Myocyte (in vitro differentiated cells): ENCODE measurements around the gene HNRNPK. TPM values are rescaled to one million over a fixed set of nuclear protein-coding genes. Genes with fewer than 3 reads are reported as not detected.
A peak's percentile ranks its signal among the peaks of the same experiment; 100 is the strongest.

Source experiments
- DNase-seq: peaks from one replicate; pipeline ENCODE4 v3.0.0-alpha.2; 2012; ENCODE audit warnings: low read depth
- polyA plus RNA-seq: library from polyadenylated mRNA; unstranded; fragments of >200 nt; gene quantifications from one replicate; pipeline ENCODE4 v1.2.1, GENCODE V29; 2012; ENCODE audit warnings: missing spikeins
- total RNA-seq: library from RNA; depleted of rRNA; stranded (reverse); fragments of >200 nt; gene quantifications from 2 replicates; pipeline ENCODE4 v1.2.3, GENCODE V29; 2014

Gene HNRNPK
- 486 and 592 TPM in 2 replicates for total RNA-seq
- polyA plus RNA-seq: 367 TPM

DNA sequence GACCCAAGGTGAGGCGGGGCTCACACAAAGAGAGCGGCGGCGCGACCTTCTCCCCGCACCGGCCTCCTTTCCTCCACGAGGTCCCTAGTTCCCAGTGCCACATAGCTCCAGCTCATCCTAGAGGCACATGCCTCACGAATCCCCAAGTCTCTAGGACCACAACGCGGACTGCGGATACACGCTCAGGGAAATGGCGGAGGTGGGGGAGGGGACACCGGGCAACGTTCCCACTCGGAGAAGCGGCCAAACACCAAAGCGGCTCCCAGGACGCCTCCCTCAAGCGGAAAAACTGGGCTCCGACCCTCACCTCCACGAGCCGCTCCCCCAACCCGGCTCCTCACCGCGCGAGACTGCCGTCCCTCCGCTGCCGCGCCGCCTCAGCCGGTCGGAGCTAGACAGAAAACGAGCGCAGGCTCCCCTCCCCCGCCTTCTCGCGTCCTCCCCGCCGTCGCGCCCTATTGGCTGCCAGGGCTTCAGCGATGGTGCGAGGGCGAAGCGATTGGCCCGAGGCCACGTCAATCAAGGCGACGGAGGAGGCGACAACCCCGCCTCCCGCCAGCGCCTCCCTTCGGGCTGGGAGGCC is at the start of gene HNRNPK:
HNRNPK (minus strand) TSS at position 404 of the 583 bp plus-strand sequence. CDS start 1,963 bp downstream, outside the sequence.
- peak; percentile 99 for DNase-seq

DNA sequence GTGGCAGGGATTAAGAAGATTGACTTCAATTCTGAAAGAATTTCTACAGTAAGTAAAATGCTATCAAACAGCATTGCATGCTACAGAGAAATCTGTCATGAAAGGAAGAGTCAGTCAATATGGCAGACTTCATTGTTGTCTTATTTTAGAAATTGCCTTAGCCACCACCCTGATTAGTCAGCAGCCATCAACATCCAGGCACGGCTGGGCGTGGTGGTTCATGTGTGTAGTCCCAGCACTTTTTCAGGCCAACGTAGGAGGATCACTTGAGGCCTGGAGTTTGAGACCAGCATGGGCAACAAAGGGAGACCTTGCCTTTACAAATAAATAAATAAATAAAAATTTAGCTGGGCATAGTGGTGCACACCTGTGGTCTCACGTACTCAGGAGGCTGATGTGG is 47.2 kb upstream of the HNRNPK start:
- peak; percentile 28 for DNase-seq

DNA sequence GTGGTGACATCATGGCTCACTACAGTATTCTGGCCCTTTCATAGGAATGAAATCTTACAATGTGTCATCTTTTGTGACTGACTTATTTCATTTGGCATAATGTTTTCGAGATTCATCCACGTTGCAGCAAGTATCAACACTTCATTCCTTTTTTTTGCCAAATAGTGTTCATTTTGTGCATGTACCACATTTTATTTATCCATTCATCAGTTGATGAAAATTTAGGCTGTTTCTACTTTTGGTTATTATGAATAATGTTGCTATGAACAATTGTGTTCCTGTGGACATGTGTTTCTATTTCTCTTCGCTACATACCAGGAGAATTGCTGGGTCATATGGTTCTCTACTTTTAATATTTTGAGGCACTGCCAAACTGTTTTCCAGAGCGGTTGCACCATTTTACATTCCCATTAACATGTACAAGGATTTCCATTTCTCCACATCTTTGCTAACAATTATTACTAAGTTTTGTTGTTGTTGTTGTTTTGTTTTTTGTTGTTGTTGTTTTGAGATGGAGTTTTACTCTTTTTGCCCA is 44.1 kb upstream of the HNRNPK start:
- no peak for DNase-seq

DNA sequence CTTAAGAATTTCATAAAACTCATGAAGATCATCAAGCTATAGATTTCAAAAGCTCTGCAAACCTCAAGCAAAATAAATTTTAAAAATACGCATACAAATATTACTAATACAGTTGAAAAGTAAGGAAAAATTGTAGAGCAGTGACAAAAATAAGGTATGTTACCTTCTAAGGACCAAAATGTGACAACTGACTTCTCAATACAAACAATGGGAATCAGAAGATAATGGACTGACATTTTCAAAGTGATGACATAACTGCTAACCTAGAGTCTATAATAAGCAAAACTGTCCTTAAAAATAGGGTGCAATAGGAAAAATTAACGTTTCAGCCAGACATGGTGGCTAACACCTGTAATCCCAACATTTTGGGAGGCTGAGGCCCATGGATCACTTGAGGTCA is 27.6 kb upstream of the HNRNPK start:
- DNase-seq: no peak

DNA sequence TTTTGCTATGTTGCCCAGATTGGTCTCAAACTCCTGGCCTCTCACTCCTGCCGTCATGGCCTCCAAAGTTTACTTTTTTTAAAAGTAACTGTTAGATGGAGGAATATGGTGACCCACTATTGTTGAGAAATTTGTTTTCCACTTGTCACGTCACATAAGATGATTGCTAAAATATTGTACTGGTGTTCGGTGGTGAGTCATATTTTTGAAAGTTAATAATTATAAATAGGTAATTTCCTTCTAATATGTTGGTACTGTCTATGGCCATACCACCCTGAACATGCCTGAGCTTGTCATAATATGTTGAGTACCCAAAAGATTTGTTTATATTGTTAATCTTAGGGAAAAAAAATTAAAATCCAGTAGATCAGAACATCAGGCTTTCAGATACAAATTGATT is 23.2 kb upstream of the HNRNPK start:
- DNase-seq: no peak

DNA sequence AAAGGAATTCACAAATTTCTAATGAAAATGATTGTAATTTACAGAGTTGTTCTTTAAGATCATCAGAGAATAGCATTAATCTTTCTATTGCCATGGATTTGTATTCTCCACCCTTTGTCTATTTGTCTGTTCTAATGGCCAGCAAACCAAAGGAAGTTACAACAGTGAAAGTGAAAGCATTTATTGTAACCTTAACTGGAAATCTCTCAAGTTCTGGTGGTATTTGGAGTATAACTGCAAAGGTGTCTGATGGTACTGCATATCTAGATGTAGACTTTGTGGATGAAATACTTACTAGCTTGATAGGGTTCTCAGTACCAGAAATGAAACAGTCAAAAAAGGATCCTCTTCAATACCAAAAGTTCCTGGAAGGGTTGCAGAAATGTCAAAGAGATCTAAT is 22.3 kb upstream of the HNRNPK start:
- DNase-seq: no peak

DNA sequence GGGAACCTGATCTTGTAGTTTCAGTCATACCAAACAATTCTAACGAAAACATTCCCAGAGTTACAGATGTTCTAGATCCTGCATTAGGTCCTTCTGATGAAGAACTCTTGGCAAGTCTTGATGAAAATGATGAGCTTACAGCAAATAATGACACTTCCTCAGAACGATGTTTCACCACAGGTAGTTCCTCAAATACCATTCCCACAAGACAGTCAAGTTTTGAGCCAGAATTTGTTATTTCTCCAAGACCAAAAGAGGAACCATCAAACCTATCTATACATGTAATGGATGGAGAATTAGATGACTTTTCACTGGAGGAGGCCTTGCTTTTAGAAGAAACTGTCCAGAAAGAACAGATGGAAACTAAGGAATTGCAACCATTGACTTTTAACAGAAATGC is 21.6 kb upstream of the HNRNPK start:
- no peak for DNase-seq

DNA sequence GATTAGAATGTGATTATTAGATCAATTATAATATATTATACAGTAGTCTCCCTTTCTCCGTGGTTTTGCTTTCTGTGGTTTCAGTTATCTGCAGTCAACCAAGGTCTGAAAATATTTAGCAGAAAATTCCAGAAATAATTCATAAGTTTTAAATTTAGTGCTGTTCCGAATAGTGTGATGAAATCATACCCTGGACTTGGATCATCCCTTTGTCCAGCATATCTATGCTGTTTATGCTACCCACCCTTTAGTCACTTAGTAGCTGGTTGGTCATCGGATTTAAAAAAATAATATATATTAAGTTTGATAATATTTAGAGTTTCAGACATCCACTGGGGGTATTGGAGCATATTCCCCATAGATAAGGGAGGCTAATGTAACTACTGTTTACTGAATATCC is 20.2 kb upstream of the HNRNPK start:
- DNase-seq: no peak

DNA sequence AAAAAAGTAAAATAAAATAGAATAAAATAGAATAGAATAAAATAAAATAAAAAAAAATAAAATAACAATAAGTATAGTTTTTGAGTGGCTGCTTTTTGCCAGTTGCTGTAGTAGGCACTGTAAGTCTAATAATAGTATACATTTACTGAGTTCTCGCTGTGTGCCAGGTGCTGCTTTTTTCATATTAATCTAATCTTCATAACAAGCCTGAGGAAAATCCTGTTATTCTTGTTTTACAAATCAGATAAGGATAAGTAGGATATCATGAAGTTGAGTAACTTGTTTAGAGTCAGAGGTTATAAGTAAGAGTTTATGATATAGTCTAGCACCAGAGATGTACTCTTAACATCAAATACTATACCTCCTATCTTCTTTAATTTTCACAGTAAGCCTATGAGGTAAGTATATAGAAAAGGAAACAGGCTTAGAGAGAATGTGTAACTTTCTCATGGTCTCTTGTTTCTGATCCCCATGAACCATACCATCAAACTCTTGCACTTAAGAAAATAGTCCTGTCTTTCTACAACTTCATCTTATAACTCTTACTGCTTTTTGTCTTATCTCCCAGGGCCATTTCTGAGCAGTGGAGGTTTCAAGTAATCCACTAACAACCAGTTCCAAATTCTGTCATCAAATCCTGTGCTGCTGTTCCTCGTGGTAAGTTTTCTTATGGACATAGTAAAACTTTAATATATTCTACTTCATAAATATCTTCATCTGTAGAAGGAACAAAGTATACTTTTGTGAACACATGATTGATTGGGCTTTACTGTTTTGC is 19.3 kb upstream of the HNRNPK start:
- DNase-seq: no peak

DNA sequence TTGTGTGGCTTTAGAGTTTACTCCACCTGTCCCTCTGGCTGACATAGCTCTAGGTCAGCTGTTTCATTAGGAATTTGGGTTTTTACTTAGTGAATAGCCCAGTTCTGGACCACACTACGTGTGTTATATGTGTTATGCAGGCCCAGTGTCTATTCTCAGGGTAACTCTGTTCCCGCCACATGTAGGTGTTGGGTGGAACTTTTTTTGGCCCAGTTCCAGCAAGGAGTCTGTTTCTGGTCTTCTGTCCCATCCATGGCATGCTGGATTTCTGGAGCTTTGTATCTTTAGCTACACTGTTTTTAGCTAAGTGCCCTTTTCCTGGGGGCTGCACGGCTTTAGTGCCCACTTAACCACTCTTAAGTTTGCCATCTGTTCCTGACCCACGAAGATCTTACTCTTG is 16.1 kb upstream of the HNRNPK start:
- DNase-seq: peak; percentile 39

DNA sequence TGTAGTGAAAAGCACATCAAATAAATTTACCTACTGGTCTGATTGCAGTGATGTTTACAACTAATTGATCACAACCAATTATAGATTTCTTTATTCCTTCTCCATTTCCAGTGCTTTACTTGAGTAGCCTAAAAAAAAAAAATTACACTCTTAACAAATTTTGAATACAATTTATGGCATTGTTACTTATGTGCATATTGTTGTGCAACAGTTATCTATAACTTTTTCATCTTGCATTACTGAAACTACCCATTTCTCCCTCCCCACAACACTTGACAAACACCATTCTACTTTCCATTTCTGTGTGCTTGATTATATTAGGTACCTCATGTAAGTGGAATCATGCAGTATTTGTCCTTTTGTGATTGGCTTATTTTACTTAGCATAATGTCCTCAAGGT is 12.9 kb upstream of the HNRNPK start:
- no peak for DNase-seq

DNA sequence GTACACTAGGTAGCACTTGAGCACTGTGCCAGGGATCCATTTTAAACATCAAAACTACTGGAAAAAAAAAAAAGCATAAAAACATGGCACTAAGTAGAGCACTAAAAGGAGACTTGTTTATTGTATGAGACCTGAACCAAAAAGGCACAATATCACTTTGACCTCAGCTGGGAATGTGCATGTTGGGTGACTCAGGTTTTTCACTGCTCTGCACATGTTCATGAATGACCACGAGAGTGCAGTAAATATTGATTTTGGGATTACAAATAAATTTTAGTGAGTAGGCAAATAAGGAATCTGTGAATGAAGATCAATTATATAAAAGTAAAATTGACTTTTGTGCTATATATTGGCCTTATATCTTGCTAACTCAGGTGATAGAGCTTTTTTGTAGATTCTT is 12.4 kb upstream of the HNRNPK start:
- no peak for DNase-seq

DNA sequence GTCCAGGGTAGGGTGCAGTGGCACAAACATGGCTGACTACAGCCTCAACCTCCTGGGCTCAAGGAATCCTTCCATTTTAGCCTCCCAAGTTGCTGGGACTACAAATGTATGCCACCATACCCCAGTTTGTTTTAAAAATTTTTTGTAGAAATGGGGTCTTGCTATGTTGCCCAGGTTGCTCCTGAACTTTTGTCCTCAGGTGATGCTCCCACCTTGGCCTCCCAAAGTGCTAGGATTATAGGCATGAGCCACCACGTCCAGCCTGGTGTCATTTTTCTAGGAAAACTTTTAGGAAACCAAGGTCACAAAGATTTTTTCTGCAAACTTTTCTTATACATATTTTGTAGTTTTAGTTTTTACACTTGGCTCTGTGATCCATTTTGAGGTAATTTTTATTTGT is 11.3 kb upstream of the HNRNPK start:
- DNase-seq: no peak

DNA sequence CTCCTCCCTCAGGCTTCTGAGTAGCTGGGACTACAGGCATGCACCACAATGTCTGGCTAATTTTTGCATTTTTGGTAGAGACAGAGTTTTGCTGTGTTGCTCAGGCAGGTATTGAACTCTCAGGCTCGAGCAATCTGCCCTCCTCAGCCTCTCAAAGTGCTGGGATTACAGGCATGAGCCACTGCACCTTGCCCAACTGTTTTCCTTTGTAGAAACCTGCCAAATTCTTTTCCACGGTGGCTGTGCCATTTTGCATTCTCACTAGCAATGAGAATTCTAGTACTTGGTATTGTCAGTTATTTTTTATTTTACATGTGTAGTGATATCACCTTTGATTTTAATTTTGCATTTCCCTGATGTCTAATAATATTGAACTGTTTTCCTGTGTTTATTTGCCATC is 8.4 kb upstream of the HNRNPK start:
- DNase-seq: no peak

DNA sequence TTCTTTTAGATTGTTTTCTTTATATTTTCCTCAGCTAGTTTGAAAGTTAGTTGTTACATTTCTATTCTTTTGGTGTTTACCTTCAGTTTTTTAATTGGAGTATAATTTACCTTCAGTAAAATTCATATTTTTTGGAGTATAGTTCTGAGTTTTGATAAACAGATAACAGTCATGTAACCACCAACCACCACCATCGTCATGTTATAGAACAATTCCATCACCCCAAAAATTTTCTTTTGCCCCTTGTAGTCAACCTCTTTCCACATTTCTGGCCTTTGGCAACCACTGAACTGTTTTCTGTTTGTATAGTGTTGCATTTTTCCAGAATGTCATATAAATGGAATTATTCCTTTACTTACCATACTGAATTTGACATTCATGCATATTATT is 7.4 kb upstream of the HNRNPK start:
- no peak for DNase-seq

DNA sequence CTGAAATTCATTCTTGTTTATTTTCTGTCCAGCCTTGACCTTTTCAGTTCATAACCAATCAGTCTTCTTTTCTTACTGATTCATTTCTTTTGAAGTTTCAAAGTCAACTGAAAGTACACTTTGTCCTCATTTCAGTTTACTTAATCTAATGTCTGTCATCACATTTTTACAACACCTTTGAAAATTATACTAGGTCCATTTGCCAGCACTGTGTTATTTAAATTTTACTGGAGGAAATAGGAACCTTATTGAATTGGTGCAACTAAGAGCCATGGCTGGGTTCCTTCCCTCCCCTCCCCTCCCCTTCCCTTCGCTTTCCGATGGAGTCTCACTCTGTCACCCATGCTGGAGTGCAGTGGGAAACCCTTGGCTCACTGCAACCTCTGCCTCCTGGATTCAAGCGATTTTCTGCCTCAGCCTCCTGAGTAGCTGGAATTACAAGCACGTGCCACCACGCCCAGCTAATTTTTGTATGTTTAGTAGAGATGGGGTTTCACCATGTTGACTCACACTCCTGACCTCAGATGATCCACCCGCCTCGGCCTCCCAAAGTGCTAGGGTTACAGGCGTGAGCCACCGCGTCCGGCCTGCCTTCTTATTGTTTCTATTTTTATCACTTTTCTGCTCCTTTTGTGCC is 6.9 kb upstream of the HNRNPK start:
- DNase-seq: peak; percentile 36

DNA sequence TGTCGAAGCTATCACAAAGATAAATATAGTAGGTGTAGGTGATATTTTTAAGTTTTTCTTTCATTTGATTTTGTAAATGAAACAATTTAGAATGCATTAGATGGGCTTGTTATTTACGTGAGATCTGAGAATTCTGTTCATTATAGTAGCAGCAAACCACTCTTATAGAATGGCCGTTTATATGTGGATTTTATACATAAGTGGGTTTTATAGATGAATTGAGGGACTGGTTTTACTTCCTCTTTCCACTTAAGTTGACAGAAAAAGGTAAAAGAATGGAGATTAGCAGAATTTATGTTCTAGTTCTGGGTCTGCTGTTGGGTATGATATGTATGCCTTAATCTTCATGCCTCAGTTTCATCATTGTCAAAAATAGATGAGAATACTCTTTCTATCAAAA is 6.2 kb upstream of the HNRNPK start:
- DNase-seq: no peak

DNA sequence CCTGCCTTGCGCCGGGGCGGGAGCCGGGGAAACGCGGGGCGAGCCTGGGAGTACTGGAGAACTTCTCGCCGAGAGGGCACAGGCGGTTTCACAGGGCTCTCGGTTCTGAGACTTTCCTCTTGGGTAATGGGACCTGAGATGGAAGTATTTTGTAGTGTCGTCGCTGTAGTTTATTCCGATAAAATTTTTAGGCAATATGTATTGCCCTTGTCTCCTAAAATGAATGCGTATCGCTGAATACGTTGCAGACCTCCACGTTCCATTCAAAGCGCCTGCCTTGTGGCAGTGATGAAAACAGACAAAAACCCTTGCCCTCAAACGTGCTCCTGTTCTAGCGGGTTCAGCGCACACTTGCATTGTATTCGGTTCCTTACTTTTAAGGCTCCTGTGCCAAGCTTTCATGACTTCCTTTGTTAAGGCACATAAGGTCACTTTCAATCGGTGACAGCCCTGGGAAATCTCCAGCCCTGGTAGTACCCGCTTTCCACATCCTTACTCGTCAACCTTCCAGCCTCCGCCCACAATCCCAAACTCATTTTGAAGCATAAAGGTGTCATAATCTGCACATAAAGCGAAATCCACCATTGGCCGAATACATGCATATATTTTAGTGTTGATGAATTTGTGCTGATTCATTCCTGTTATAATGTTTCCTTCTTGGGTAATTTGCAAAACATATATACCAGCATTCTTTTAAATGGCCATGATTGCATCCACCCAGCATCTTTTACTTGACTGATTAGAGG is 1.3 kb upstream of the HNRNPK start:
- DNase-seq: peak; percentile 34

DNA sequence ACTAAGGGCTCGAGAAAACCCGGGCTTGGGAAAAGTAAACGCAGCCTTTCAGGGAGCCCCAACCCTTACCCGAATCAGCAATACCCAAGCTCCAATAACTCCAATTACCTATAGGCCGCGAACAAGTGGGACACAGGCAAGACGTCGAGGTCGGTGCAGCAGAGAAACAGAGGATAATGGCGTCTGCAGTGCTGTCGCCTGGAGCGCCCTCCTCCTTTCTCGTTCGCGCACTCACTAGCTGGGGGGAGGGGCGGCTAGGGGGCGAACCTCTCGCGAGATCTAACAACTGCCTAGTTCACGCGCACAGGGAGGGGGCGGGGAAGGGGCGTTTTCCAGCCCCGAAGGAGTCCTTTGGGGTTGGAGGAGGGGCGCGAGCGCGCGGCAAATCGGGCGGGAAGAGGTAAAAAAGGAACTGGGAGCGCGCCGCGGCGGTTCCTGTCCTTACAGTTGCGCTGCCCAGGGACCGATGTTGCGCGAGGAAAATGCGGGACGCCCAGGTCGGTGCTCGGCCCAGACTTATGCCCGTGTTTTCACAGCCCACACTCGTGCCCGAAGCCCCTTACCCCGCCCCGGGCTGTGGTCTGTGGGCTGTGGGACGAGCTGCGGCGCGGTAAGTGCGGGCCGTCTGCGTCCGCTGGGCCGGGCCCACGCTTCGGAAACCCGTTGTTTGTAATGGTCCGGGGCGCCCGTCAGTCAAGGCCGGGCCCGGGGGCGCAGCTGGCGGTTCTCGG is 545 bp upstream of the HNRNPK start, which contains the start of gene RMI1:
RMI1 (plus strand) TSS at position 411 of the 731 bp plus-strand sequence. CDS start 20,182 bp downstream, outside the sequence.
- peak; percentile 99 for DNase-seq

DNA sequence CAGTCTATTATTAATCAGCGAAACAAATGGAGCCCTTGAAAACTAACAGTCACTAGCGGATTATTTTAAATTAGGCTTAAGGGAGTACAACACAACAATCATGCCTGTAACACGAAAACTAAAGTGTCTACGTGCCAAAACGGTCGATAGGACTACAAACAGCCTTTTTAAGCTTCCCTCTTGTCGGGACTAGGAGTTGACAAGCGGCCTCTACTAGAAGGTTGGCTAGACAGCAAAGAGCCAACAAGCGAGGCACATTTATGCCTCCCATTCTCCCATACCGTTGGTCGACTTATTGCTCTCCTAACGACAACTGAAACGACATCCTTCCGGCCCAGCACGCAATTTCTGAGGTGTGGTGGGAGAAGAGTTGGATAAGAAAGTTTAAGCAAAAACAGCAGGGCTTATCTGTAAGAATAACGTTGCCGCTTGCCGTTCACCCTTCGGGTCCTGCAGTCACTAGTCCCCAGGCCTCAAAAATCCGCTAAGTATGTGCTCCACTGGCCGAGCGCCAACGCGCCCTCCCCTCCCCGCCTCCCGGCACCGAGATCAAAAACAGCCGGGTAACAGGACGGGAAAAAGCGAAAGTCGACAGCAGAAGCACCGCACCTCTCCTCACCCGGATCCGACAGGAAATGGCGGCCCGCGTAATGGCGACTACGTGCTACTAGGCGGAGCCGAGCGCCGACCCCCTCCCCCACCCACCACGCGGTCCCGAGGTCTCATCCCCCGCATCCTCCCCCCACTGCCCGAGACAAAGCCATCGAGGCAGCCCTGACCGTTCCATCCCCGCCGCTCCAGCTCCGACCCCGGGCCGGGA is 813 bp downstream of the HNRNPK start:
- DNase-seq: peak; percentile 78
